GM10266 (cell line): ENCODE measurements around the gene EPB41L3.

Source experiments
- DNase-seq: peaks from one replicate; pipeline ENCODE4 v3.0.0; 2012; ENCODE audit errors: extremely low spot score
- TF ChIP-seq, protein P1 (sequence below): IDR thresholded peaks from 2 replicates; pipeline ENCODE4 v1.5.1; 2012; ENCODE audit warnings: mild to moderate bottlenecking, low read depth; ENCODE audit not compliant: control insufficient read depth, insufficient read depth; ENCODE audit errors: missing control alignments

Gene EPB41L3

GRCh38 chr18:5439986-5440696, 103.7 kb downstream of the EPB41L3 start:
- TF ChIP-seq, protein P1, sequence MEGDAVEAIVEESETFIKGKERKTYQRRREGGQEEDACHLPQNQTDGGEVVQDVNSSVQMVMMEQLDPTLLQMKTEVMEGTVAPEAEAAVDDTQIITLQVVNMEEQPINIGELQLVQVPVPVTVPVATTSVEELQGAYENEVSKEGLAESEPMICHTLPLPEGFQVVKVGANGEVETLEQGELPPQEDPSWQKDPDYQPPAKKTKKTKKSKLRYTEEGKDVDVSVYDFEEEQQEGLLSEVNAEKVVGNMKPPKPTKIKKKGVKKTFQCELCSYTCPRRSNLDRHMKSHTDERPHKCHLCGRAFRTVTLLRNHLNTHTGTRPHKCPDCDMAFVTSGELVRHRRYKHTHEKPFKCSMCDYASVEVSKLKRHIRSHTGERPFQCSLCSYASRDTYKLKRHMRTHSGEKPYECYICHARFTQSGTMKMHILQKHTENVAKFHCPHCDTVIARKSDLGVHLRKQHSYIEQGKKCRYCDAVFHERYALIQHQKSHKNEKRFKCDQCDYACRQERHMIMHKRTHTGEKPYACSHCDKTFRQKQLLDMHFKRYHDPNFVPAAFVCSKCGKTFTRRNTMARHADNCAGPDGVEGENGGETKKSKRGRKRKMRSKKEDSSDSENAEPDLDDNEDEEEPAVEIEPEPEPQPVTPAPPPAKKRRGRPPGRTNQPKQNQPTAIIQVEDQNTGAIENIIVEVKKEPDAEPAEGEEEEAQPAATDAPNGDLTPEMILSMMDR = no peak
- DNase-seq = no peak

DNA sequence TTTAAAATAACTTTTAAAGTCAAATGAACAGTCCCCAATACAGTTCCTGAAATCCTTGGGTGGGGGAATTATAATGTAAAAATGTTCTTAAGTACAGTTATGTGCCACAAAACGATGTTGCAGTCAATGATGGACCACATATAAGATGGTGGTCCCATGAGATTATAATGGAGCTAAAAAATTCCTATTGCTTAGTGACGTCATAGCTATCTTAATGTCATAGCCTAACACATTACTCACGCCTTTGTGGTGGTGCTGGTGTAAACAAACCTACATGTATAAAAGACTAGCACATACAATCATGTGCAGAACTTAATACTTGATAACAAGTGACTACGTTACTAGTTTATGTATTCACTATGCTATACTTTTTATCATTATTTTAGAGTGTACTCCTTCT, 109.4 kb downstream of the EPB41L3 start:
- no peak for DNase-seq
- TF ChIP-seq, protein P1 = no peak

GRCh38 chr18:5431836-5432575, 111.8 kb downstream of the EPB41L3 start:
- TF ChIP-seq, protein P1 = no peak
- no peak for DNase-seq

DNA sequence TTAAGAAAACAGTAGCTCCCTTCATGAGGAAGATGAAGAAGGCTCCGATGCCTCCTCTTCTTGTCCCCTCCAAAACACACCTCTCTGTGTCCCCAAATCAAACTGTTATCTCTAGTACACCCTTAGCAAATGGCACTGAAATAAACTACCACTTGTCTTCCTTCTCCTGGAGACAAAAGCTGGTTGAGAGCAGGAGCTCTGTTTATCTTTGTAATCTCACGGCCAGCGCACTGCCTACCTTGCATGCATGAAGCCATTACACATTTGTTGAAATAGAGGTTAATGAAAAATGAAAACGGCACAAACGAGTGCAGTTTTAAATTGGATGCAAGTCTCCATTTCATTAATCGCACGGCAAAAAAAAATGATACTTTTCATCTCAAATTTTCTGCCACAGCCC, 113.7 kb downstream of the EPB41L3 start:
- DNase-seq = no peak
- TF ChIP-seq, protein P1 = no peak

GRCh38 chr18:5429681-5430080, 114.1 kb downstream of the EPB41L3 start:
- DNase-seq = no peak
- TF ChIP-seq, protein P1 = no peak

DNA sequence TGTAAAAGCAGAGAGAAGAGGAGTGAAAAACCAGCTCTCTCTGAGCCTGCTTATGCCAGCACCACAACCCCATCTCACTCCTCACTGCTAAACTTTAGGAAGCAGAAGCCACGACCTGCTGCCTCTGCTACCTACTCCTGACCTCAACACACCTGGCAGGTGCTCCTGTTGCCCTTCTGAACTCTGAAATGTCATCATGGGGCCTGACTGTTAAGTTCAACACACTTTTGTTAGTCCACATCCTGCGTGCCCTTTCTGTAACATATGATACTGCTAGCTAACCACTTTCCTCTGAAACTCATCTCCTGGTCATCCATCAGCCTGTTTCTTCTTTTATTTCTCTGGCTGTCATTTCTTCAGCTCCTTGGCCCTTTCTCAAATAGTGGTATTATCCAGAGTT, 118.1 kb downstream of the EPB41L3 start:
- no peak for DNase-seq
- TF ChIP-seq, protein P1 = no peak
